Left hindlimb (tissue), 1 donor: ENCODE measurements around the gene PMEL.
A peak's percentile ranks its signal among the peaks of the same experiment; 100 is the strongest.
"Not testable (repeated sequence)": the region's sequence is repeated elsewhere in the genome, so short reads cannot be mapped to it uniquely, and the experiment has no call there.

ENCODE experiments used
- DNase-seq: peaks from one replicate; pipeline ENCODE4 v3.0.0-alpha.2; 2018

PMEL gene

DNA sequence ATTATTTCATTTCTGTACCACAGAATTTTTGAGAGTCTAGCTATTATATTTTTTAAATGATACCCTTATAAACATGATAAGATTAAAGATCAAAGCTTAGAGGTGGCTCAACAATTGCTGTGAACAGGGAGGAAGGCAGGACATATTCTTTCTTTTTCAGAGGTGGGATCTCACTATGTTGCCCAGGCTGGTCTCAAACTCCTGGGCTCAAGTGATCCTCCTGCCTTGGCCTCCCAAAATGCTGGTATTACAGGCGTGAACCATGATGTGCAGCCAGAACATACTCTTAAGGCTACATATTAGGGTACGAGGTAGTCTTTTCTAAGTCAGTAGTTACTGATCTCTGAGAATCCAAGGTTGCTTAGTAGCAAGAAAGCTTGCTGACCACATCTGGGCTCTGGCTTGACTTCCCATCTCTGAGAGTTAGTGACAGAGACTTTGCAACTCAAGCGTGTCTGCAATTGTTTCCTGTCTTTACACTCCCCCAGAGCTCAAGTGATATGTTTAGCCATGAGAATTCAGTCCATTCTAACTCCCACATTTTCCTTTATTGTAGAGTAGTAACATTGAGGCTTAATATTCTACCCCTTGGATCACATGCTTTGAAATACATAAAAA lies 16.6 kb upstream of the PMEL start:
- no peak for DNase-seq

DNA sequence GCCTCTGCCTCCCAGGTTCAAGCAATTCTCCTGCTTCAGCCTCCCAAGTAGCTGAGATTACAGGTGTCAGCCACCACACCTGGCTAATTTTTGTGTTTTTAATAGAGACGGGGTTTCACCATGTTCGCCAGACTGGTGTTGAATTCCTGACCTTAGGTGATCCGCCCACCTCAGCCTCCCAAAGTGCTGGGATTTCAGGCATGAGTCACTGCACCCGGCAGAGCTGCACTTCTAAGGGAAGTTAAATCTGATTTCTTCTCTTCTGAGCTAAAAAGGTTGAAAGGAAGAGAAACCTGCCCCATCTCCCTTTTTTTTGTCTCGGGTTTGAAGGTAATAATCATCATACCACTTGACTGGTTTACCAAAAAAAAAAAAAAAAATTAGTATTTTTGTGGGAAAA lies 16.0 kb upstream of the PMEL start:
- not testable (repeated sequence) for DNase-seq

GRCh38 chr12:55979069-55979468 lies 13.2 kb upstream of the PMEL start:
- DNase-seq: no peak

- DNase-seq: no peak
Observed at GRCh38 chr12:55978393-55978792, 12.6 kb upstream of the PMEL start.

DNA sequence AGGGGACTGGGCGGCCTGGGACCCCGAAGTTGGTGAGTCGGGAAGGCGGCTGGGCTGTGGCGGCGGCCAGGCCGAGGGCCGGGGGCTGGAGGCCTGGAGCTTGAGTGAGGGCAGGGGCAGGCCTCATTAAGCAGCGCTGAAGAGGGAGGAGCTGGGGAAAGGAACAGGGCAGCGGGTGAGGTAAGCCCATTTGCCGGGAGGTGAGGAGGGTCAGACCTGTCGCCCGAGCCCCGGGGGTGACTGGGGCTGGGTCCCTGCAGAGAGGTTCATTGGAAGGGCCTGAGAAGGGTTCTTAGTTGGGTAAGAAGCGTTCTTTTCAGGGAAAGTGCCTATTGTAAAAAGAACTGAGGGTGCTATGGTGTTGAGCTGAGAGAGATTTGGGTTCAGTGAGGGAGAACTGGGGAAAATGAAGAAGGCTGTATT lies 8.5 kb upstream of the PMEL start:
- DNase-seq: peak; percentile 70

GRCh38 chr12:55973599-55974307 lies 7.9 kb upstream of the PMEL start, which contains the start of gene RAB5B:
Gene RAB5B, plus strand, starts transcription at chr12:55974078. Its CDS starts 12,883 bp downstream, at chr12:55986961.
- DNase-seq: peak; percentile 100

- DNase-seq: peak; percentile 54
Observed at GRCh38 chr12:55972911-55973598, 7.2 kb upstream of the PMEL start.

GRCh38 chr12:55972456-55972855 lies 6.6 kb upstream of the PMEL start:
- no peak for DNase-seq

DNA sequence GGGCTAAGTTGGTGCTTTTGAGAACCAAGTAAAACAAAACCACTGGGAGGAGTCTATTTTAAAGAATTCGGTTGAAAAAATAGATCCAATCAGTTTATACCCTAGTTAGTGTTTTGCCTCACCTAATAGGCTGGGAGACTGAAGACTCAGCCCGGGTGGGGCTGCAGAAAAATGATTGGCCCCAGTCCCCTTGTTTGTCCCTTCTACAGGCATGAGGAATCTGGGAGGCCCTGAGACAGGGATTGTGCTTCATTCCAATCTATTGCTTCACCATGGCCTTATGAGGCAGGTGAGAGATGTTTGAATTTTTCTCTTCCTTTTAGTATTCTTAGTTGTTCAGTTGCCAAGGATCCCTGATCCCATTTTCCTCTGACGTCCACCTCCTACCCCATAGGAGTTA lies 6.2 kb upstream of the PMEL start:
- no peak for DNase-seq

DNA sequence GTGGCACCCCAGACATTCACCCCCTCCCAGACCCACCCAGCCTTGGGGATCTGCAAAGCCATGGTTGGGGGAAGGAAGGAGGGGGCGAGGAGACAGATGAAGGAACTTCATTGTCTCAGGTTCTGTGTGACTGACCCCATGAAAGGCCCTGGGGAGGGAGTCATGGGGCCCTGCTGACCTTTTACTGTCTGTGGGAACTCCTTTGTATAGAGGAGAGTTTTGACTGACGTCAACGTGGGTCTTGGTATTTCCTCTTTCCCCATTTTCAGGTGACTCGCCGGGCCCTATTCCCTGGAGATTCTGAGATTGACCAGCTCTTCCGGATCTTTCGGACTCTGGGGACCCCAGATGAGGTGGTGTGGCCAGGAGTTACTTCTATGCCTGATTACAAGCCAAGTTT lies 4.9 kb upstream of the PMEL start:
- no peak for DNase-seq

GRCh38 chr12:55969356-55969755 lies 3.5 kb upstream of the PMEL start:
- DNase-seq: no peak

DNA sequence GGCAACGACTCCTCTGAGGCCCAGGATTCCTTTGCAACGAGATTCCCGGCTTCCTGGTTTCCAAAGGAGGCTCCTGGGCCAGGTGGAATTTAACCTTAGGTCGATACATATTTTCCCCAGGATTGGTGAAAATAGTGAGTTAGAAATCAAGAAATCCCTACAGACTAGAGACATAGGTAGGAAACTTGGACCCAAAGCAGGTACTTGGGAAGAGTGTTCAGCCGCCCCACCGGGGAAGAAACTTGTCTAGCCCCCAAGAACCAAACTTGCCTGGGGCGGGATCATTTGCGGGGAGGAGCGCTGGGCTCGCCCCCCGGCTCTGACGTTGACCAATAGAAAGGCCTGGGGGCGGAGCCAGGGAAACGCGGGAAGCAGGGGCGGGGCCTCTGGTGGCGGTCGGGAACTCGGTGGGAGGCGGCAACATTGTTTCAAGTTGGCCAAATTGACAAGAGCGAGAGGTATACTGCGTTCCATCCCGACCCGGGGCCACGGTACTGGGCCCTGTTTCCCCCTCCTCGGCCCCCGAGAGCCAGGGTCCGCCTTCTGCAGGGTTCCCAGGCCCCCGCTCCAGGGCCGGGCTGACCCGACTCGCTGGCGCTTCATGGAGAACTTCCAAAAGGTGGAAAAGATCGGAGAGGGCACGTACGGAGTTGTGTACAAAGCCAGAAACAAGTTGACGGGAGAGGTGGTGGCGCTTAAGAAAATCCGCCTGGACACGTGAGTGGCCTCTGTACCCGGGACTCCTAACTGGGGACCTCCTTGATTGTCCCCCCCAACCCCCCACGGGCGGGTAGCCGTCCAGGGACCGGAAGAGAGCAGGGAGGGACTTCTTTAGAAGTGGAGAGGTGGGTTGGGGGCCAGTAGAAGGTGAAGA lies 803 bp upstream of the PMEL start, which contains the start of gene CDK2:
Gene CDK2 (plus strand): TSS at position 423 of the 874 bp plus-strand sequence. CDS start 179 bp downstream, at position 602.
- peak; percentile 94 for DNase-seq

DNA sequence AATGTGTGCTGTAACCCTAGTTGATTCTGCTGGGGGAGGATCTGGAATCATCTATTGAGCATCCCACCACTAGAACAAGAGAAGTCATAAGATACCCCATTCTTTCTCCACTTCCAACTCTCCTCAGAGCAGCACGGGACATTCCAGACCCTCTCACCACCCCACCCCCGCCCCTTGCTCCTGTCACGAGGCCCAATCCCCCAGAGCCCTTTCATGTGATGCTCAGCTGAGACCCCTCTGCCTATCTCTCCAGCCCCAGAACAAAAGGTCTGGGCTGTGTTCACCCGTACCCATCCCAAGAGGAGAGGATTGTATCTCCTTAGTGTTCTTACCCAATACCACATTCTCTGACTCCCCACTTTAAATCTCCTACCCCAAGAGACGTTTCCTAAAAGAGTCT lies 602 bp downstream of the PMEL start:
- DNase-seq: no peak

DNA sequence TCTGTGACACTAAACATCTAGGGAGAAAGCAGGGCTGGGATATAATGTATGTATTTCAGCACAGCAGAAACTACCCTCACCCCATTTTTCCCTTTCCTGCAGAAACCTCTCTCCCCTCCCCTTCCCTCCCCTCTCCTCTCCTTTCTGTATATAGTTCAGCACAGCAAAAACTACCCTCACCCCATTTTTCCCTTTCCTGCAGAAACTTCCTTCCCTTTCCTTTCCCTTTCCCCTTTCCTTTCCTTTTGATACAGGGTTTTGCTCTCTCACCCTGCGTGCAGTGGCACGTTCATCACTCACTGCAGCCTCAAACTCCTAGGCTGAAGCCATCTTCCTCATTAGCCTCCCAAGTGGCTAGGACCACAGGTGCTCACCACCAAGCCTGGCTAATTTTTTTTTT lies 2.1 kb downstream of the PMEL start:
- no peak for DNase-seq

DNA sequence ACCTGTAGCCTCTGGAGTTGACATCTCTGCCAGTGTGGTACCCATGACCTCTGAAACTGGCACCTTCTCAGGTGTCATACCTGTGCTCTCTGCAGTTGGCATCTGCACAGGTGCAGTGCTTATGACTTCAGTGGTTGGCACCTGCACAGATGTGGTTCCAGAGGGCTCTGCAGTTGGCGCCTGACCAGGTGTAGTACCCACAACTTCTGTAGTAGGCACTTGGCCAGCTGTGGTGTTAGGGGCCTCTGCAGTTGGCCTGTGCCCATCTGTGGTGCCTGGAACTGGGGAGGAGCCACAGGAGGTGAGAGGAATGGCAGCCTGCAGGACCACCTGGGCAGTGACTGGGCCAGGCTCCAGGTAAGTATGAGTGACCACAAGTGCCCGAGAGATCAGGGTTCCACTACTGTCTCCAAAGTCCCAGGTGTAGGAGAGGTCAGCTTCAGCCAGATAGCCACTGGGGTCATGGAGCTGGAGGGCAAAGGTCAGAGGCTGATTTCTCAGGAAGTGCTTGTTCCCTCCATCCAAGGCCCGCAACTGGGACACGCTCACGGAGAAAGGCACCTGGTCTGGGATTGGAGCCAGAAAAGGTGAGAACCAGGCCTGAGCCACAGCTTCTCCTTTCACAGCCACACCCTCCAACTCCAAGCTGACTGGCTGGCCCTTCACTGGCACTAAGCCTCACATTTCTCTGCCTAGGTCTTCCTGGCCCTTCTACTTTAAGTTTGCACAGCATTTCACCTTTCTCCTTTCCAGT lies 8.6 kb downstream of the PMEL start:
- DNase-seq: no peak

DNA sequence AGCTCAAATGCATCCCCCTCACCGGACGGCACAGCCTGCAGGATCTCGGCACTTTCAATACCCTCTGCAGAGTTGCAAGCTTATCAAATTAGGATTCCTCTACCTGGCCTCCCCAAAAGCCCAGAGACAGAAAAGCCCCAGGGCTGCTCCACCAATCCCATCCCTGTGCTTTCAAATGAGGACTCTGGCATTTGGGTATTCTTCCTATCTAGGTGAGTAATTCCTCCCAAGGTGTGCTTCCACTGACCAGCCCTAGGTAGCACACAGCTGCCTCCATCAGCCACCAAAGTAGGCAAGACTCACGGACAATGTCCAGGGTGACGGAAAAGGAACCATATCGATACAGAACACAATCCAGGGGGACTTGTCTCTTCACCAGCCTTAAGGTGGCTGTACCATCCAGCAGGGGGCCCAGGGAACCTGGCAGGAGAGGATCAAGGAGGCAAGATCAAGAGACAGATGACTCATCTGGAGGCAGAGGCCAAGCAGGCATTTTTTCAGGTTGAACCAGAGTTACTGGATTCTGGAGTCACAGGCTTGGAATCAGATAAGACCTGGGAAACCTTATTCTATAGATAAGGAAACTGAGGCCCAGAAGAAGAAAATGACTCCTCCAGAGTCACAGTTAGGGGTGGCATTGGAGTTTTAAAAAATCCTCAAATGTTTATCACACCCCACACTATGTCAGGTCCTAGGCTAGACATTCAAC lies 9.9 kb downstream of the PMEL start:
- DNase-seq: no peak

DNA sequence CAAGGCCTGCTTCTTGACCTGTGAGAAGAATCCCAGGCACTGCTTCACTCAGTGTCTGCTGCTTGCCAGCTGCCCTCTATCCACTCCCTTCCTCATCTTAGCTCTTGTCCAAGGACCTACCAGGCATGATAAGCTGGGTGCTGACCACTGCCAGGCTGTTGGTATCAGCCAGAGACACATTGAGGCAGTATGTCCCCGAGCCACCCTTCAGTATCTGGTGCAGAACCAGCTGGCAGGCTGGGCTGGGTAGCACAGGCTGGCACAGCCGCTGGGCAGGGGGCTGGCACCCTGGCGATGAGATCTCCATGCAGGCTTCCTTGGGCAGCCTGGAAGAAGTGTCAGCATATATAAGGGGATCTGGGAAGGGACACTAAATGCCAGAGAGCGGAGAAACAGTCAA lies 10.5 kb downstream of the PMEL start:
- no peak for DNase-seq

DNA sequence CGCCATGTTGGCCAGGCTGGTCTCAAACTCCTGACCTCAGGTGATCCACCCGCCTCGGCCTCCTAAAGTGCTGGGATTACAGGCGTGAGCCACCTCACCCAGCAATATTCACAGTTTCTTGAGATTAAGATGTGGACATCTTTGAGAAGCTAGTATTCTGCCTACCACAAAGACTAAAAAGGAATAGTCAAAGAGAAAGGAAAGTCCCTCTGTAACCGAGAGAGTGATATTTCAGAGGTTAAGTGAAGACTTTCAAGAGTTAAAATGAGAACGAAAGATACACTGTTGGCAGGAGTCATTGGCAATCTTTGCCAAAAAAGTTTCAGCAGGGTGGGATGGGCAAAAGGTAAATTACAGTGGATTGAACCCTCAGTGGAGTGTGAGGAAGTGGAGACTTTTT lies 19.3 kb downstream of the PMEL start:
- DNase-seq: no peak

- DNase-seq: no peak
Observed at GRCh38 chr12:55942577-55943136, 23.2 kb downstream of the PMEL start.

GRCh38 chr12:55942055-55942454 lies 23.8 kb downstream of the PMEL start:
- DNase-seq: no peak

GRCh38 chr12:55940065-55940732 lies 25.6 kb downstream of the PMEL start:
- DNase-seq: peak; percentile 90
